ENCODE measurements around the gene TAS2R30.

The TAS2R30 gene, protein sequence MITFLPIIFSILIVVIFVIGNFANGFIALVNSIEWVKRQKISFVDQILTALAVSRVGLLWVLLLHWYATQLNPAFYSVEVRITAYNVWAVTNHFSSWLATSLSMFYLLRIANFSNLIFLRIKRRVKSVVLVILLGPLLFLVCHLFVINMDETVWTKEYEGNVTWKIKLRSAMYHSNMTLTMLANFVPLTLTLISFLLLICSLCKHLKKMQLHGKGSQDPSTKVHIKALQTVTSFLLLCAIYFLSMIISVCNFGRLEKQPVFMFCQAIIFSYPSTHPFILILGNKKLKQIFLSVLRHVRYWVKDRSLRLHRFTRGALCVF

DNA sequence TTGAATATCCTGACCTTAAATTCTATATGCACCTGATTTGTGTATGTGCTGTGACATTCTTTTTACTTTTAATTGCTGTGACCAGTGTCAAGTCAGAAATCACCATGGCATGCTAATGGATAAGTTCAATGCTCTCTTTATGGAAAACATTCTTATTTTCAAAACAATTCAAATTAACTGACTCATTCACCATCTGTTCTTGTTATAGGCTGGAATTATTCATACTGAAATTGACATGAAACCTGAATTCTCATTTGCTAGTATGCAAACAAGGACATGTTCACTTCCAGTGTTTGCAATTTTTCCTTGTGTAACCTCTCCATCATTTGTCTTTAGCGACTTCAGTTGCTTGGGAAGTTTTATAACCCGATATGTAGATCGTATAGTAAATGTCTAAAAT lies at the start of gene TAS2R30:
TAS2R30 (minus strand) TSS at position 340 of the 400 bp plus-strand sequence. CDS start 400 bp downstream, outside the sequence.
- no peak for DNase-seq (ENCODE audit: low read depth in 2 of 2, low spot score in 1 of 2)

DNA sequence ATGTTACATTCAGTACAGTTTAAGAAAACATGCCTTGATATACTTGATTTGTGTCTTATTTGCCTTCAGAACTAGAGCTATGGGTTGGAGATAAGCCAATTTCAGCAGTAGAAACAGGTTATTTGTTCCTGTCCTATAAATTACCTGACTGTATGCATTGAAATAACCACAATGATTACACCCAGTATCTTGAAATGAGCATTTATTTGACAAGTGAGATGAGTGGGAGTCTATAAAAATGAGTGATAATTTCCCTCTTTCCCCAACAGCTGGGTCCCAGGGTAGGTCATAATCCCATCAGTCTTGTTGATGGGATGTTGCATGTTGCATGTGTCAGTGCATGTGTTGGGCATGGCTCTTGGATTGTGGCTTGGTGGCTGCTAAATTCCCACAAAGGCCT lies 48.6 kb upstream of the TAS2R30 start:
- no peak for DNase-seq (ENCODE audit: low read depth in 2 of 2, low spot score in 1 of 2)

DNA sequence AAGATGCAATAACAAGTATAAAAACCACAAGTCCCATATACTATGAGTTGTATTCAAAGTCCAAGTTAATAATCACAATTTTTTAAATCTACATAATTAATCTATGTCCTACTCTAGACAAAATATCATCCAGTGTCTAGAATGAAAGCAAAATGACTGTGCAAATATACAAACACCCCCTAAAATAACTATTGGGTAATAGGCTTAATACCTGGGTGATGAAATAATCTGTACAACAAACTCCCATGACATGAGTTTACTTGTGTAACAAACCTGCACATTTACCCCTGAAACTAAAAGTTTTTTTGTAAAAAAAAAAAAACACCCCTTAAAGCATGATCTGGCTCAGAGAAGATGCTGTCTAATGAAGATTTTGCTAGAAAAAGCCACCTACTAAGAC lies 48.1 kb upstream of the TAS2R30 start:
- DNase-seq (ENCODE audit: low read depth in 2 of 2, low spot score in 1 of 2): no peak

DNA sequence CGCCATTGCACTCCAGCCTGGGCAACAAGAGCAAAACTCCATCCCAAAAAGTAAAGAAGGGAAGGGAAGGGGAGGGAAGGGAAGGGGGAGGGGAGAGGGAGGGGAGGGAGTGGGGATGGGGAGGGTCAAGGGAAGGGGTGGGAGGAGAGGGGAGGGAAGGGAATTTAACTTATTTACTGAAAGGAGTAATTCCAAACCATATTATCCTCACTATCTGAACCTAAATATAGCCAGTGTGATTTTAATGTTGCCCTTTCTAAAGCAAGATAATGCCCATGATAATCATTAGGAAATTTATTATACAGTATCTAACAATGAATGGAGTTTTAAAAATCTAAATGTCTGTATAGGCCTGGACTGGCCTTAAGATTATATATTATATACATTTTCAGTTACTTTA lies 43.8 kb upstream of the TAS2R30 start:
- no peak for DNase-seq (ENCODE audit: low read depth in 2 of 2, low spot score in 1 of 2)

DNA sequence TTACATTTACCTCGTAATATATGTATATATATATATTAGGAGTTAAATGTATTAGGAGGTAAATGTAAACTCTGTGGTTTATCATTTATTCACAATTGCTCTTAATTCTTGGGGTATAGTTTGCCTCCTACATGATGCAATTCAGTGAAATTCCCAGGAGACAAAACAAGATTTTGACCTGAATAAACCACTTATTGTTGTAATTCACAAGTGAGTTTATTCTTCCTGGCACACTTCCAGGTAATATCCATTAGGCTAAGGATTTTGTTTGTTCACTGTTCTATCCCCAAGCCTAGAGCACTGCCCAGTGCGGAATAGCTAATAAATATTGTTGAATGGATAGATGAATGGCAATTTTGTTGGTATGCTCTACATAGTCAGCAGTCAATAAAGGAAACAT lies 39.6 kb upstream of the TAS2R30 start:
- DNase-seq (ENCODE audit: low read depth in 2 of 2, low spot score in 1 of 2): no peak

DNA sequence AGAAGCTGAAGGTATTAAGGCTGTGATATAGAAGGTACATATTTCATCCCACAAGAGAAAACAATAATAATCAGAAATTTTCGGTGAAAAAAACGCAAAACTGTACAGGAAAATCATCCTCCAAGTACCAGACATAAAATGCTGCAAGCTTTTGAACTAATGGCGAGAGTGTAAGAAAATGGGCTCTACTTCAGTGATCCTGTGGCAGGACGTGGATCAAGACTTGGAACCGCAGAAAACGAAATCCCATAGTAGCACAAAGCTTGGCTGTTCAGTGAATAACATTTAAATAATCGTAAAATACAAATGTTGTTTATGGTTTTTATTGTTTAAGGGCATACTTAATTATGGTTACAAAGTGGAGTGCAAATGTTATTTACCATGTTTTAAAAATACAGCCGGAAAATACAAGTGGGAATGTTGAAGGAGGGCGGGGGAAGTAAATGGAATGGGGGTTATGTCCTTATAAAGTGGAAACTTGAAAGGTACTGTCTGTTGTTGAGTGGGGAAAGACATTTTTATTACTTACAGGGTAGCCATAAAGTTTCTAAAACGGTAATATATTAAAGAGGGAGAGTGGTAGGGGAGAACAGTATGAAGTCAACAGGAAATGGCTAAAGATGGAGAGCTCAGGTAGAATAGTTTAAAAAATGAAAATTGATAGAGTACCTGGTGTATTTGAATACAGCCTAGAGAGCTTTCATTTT lies 37.7 kb upstream of the TAS2R30 start:
- no peak for DNase-seq (ENCODE audit: low read depth in 2 of 2, low spot score in 1 of 2)

DNA sequence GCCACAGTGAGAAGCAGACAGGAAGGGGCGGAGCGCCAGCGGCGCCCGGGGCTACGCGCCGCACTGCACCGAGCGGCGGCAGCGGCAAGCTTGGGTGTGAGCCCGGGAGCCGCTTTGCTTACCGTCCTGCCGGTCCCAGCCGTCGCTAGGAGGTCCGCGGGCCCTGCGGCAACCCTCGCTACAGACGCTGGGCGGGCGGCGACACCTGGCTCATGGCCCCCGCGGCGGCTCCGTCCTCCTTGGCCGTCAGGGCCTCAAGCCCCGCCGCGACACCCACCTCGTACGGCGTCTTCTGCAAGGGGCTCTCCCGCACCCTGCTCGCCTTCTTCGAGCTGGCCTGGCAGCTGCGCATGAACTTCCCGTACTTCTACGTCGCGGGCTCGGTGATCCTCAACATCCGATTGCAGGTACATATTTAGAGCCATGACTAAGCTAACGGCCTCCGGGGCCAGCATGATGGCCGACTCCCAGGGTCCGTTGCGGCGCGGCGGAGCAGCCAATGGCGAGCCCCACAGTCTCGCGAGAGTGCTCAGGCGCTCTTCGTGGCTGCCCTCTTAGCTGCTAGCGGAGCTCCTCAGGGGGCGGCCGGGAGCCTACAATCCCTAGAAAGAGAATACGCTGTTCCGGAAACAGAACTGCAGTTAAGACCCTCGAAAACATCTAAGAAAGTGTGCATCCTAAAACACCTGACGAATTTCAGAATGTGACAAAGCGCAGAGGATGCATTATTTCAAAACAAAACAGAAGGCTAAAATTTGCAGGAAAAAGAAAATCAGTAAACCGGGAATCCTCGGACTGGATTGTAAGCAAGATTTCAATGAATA lies 36.9 kb upstream of the TAS2R30 start, which contains the start of gene SMIM10L1:
SMIM10L1 (plus strand) TSS at position 50 of the 824 bp plus-strand sequence; CDS start at position 213, 163 bp downstream.
- DNase-seq (ENCODE audit: low read depth in 2 of 2, low spot score in 1 of 2): peak; percentile 62 to 71

DNA sequence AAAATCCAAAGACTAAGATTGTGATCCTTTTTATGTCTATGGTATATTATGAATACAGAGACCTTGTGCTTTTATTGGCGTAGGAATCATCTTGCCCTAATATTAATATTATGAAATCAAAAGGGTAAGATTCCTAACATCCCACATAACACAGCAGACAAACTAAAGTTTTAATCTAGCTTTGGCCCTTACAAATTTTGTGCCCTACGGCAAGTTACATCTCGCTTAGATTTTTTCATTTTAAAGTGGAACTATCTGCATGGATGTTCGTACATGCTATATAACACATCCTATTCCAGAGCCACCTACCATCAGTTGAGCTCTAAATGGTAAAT lies 36.3 kb upstream of the TAS2R30 start:
- no peak for DNase-seq (ENCODE audit: low read depth in 2 of 2, low spot score in 1 of 2)

DNA sequence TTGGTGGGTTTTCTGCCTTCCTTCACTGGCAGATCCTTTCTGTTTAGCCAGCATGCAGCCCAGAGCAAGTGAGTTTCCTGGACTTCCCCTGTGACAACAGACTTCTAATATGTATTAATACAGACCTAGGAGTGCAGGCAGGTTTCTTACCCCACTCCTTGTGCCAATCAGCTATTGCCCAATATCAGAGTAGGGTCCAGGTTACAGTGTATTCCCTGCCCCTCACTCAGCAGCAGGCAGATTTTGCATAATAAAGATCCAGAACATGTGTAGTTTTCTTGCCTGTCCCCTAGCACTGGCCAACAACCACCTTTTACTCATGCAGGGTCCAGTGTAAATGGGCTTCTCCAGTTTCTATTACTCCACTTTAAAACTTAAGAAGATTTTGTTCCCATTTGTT lies 31.9 kb upstream of the TAS2R30 start:
- DNase-seq (ENCODE audit: low read depth in 2 of 2, low spot score in 1 of 2): no peak

DNA sequence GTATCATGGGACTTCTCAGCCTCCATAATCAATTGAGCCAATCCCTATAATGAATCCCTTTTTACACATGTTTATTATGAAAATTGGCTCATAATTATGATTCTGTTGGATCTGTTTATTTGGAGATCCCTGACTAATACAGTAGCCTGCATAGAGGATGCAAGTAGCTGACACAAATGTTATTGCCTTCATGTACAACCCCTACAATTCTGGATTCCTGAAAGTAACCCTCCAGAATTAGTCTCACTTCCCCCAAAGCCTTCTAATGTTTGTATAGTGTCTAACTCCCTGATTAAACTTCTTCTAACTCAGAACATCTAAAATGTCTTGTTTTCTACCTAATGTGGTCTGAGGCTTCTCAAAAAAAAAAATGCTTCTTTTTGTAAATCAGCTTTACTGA lies 29.9 kb upstream of the TAS2R30 start:
- no peak for DNase-seq (ENCODE audit: low read depth in 2 of 2, low spot score in 1 of 2)

DNA sequence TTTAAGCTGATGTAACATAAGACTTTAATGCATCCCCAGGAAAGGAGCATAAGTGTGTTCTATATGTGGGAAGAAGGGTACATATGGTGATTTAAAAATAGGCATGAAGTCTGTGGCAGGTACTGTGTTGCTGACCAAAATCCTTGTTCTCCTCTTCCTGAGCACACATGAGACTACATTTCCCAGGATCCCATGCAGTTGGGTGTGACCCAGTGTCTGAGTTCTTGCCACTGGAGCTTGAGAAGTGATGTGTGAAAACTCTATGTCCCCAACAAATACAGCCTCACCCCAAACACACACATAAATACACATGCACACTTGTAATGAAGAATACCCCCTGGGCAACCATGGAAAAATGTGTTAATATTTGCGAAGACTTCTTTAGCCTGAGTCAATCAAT lies 28.1 kb upstream of the TAS2R30 start:
- no peak for DNase-seq (ENCODE audit: low read depth in 2 of 2, low spot score in 1 of 2)

DNA sequence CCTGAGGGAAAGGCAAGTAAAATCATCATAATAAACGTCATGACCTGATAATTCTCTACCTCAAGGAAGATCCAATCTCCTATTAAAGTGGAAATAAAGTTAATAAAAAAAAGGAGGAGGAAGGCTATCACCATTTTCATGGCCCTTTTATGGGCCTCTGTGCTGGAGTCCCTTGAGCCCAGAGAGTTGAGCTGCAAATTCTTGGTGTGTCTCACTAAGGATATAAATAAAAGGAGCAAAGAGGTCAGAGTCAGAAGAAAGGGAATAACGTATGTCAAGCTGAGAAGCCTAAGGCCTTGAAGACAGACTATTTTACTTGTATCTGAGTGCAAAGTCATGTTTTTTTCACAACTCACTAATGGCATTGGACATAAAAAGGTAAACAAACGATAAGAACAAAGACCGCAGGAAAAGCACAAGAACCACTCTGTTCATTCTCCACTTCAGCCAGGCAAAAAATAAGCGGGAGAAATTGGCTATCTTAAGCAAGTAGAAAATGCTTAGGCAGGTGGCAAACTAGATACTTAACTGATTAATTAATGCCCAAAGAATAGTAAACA lies 24.5 kb upstream of the TAS2R30 start:
- no peak for DNase-seq (ENCODE audit: low read depth in 2 of 2, low spot score in 1 of 2)

DNA sequence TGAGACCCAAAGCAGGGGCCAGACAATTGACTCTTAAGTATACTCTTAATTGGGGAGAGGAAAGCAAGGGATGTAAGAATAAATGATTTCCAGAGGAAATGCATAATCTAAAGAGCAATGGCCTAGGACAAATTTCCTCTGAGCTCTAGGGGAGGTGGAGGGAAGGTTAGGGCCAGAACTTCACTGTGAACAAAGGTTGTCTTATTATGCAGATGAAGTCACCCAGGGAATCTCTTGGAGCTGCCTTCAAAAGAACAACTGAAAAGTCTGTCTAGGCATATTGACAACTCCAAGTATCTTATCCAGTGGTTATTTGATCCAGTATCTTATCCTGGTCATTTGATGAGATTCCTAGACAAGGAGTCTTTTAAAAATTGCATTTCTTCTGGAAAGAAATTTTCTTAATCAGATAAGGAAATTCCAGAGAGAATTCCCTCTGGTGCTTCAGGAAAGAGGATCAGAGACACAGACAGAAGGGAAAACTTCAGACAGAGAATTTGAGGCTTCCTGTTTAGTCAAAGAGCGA lies 20.0 kb upstream of the TAS2R30 start:
- no peak for DNase-seq (ENCODE audit: low read depth in 2 of 2, low spot score in 1 of 2)

DNA sequence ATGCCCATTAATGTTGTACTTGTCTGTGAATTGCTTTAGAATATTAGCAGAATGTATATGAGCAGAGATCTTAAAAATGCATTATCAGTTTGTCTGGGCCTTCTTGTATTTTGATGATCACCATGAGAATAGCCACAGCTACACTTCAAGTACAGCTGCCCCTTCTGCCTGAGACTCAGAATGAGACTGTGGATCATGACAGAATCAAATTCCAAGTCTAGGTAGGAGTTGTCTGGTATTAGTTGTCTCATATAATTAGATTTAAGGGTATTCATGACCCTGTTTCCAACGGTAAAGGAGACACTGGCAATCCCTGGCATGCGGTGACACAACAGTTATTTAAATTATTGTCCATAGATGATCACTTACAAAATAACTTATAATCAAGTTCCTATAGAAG lies 18.3 kb upstream of the TAS2R30 start:
- DNase-seq (ENCODE audit: low read depth in 2 of 2, low spot score in 1 of 2): no peak

DNA sequence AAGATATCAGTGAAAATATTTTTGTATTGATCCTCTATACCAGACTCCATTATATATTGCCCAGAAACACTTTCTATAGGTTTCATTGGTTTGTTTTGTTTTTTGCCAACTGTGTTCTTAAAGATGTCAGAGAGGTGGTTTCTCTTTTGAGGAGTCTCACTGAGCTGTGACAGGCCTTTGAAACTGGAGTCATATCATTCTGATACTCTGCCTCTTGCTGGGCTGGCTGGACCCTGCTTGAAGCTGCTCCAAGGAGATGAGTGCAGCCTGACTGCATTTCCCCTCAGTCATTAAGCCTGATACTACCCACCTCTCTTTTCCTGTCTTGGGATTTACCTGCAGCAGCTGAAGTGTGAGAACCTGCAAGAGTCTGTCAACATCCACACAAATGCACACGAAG lies 16.4 kb upstream of the TAS2R30 start:
- DNase-seq (ENCODE audit: low read depth in 2 of 2, low spot score in 1 of 2): no peak

DNA sequence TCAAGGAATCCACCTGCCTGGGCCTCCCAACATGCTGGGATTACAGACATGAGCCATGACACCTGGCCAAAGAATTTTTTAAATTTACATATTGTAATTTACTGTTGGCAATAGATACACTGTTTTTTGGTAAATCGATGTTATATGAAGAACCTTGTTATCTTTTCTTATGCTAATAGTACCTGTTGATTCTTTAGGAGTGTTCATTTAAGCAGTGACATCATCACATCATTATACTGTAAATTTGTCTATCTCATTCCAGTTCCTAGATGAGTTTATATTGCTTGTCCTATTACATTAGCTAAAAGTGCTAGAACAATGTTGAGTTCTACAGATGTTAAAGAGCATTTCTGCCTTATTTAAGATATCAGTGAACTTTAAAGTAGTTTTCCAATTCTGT lies 13.0 kb upstream of the TAS2R30 start:
- no peak for DNase-seq (ENCODE audit: low read depth in 2 of 2, low spot score in 1 of 2)

DNA sequence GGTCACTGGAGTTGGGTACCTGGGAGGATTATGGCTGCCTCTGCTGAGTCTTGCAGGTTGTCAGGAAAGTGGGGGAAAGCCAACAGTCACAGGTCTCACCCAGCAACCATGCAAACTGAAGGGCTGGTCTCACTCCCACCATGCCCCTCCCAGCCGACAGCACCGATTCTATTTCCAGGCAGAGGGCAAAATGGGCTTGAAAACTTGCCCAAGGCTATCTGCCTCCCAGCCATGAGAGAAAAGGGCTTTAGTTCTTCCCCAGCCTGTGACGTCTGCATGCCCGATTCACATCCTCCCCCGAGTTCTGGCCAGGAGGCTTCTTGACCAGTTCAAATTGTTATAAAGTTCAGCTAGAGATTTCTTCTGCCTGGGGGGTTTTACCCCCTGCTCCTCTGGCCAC lies 9.9 kb upstream of the TAS2R30 start:
- no peak for DNase-seq (ENCODE audit: low read depth in 2 of 2, low spot score in 1 of 2)

DNA sequence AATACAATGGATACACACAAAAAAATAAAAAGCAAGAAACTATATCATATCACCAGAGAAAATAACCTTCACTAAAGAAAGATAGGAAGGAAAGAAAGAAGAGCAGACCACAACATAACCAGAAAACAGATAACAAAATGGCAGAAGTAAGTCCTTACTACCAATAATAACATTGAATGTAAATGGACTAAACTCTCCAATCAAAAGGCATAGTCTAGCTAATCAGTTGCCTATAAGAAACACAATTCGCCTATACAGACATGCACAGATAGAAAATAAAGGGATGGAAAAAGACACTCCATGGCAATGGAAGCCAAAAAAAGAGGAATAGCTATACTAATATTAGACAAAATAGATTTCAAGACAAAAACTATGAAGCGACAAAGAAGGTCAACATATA lies 8.9 kb upstream of the TAS2R30 start:
- DNase-seq (ENCODE audit: low read depth in 2 of 2, low spot score in 1 of 2): no peak

DNA sequence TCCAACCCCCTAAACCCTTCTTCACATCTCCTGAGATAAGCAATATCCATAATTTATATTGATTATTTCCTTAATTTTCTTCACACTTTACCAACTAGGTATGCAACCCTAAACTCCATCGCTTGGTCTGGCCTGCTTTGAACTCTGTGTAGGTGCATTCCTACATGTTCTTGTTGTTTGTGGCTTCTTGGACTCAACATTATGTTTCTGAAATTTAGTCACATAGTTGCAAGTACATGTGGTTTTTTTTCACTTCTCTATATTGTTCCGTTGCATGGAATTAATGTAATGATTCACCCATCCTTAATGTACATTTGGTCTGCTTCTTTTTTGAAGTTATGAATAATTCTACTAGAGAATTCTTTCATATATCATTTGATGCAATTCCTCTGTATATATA lies 1.6 kb upstream of the TAS2R30 start:
- no peak for DNase-seq (ENCODE audit: low read depth in 2 of 2, low spot score in 1 of 2)

DNA sequence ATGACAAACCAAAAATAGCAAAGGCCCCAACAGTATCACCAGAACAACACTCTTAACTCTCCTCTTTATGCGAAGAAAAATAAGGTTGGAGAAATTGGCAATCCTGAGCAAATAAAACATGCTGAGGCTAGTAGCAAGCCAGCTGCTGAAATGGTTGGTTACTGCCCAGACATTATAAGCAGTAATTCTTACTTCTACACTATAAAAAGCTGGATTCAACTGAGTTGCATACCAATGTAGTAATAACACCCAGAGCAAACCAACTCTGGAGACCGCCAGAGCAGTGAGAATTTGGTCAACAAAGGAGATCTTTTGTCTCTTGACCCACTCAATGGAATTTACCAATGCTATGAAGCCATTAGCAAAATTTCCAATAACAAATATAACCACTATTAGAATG lies 628 bp downstream of the TAS2R30 start:
- DNase-seq (ENCODE audit: low read depth in 2 of 2, low spot score in 1 of 2): no peak

DNA sequence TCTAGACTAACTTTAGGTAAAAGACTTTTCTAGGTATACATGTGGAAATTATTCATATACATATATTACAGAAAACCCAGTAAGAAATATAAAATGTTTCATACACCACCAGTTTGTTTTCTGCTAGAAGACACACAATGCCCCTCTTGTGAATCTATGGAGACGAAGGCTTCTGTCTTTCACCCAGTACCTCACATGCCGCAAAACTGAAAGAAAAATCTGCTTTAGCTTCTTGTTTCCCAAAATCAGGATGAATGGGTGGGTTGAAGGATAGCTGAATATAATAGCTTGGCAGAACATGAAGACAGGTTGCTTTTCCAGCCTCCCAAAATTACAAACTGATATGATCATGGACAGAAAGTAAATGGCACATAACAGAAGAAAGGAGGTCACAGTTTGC lies 1.3 kb downstream of the TAS2R30 start:
- DNase-seq (ENCODE audit: low read depth in 2 of 2, low spot score in 1 of 2): no peak

Measured in stimulated activated CD8-positive, alpha-beta memory T cell treated with anti-CD3 and anti-CD28 coated beads, Interleukin-4, amount 100 ng/mL, for 1 hour (primary cell).